H1 (cell line): Measurements from ENCODE around the gene ATP13A3. TPM values are rescaled to one million over a fixed set of nuclear protein-coding genes. Genes with fewer than 3 reads are reported as not detected.

Experiments used
- CTCF ChIA-PET: fragments of 300-600 bp; sonication (Branson Sonifier 250); formaldehyde crosslinking; loops from one replicate; lab custom pipeline; 2021; ENCODE audit not compliant: partially characterized antibody; lab: Charles Lee
- POLR2A ChIA-PET: fragments of 300-600 bp; sonication (Branson Sonifier 250); formaldehyde crosslinking; loops from one replicate; lab custom pipeline; 2021; ENCODE audit warnings: inconsistent platforms; ENCODE audit not compliant: partially characterized antibody; lab: Charles Lee
- DNase-seq, 2 experiments: peaks; one replicate each; pipeline versions ENCODE4 v3.0.0 to v3.0.0-alpha.2; 2010 to 2022; ENCODE audit warnings: low spot score in 2 of 2, low read depth in 1 of 2, mixed read lengths in 1 of 2
- FAIRE-seq: peaks from 2 replicates; lab custom pipeline; 2011; peaks lifted over from hg19 to GRCh38; lab: Jason Lieb, UNC
- H2AFZ ChIP-seq: 2 replicates; pipeline ENCODE4 v1.8.1; 2012; ENCODE audit warnings: low read length, inconsistent platforms
- H2AK5ac ChIP-seq: 2 replicates; pipeline ENCODE4 v1.6.1; 2013; ENCODE audit warnings: low read depth, low read length
- H2BK120ac ChIP-seq: replicated peaks from 2 replicates; pipeline ENCODE3; 2013; ENCODE audit warnings: low read depth, low read length, inconsistent platforms
- H2BK12ac ChIP-seq: 2 replicates; pipeline ENCODE4 v1.6.1; 2013; ENCODE audit warnings: low read depth, low read length
- H2BK15ac ChIP-seq: 2 replicates; pipeline ENCODE4 v1.6.1; 2013; ENCODE audit warnings: low read length
- H2BK20ac ChIP-seq: 2 replicates; pipeline ENCODE4 v1.6.1; 2013; ENCODE audit warnings: low read length
- H2BK5ac ChIP-seq: 2 replicates; pipeline ENCODE4 v1.6.1; 2013; ENCODE audit warnings: low read depth, low read length
- H3K14ac ChIP-seq: 2 replicates; pipeline ENCODE4 v1.6.1; 2013; ENCODE audit warnings: inconsistent platforms; ENCODE audit not compliant: insufficient read length
- H3K18ac ChIP-seq: 2 replicates; pipeline ENCODE4 v1.6.1; 2013; ENCODE audit warnings: low read length; ENCODE audit errors: extremely low read depth
- H3K23ac ChIP-seq: 2 replicates; pipeline ENCODE4 v1.6.1; 2013; ENCODE audit warnings: inconsistent platforms; ENCODE audit not compliant: insufficient read length
- H3K23me2 ChIP-seq: 2 replicates; pipeline ENCODE4 v1.6.1; 2013; ENCODE audit warnings: low read depth, low read length
- H3K27ac ChIP-seq: 2 replicates; pipeline ENCODE4 v1.6.1; 2011; ENCODE audit warnings: low read depth, low read length, inconsistent platforms
- H3K27me3 ChIP-seq, 4 experiments: replicated peaks in 1 of 4; 1 replicate in 1 of 4; 2 replicates in 3 of 4; pipeline versions ENCODE4 v1.6.1 to v1.8.1; 2011 to 2013; ENCODE audit warnings: low read length in 3 of 4, mild to moderate bottlenecking in 3 of 4, inconsistent platforms in 2 of 4, mixed read lengths in 2 of 4, moderate library complexity in 1 of 4; ENCODE audit not compliant: control insufficient read depth in 3 of 4, insufficient read depth in 3 of 4; ENCODE audit errors: extremely low read depth in 1 of 4
- H3K36me3 ChIP-seq, 4 experiments: 2 replicates each; pipeline versions ENCODE4 v1.6.1 to v1.8.1; 2011 to 2013; ENCODE audit warnings: mild to moderate bottlenecking in 4 of 4, low read length in 3 of 4, moderate library complexity in 2 of 4, control low read depth in 1 of 4, inconsistent platforms in 1 of 4; ENCODE audit not compliant: insufficient read depth in 4 of 4, control insufficient read depth in 2 of 4
- H3K4ac ChIP-seq: replicated peaks from 2 replicates; pipeline ENCODE3; 2013; ENCODE audit warnings: low read length, low read depth, mixed read lengths, inconsistent platforms; ENCODE audit not compliant: insufficient read length
- H3K4me1 ChIP-seq, 4 experiments: replicated peaks in 1 of 4; 1 replicate in 1 of 4; 2 replicates in 3 of 4; pipeline versions ENCODE4 v1.6.1 to v1.8.1; 2011 to 2013; ENCODE audit warnings: low read length in 3 of 4, inconsistent platforms in 2 of 4, mixed read lengths in 1 of 4; ENCODE audit not compliant: insufficient read depth in 4 of 4, control insufficient read depth in 3 of 4
- H3K4me2 ChIP-seq, 2 experiments: 2 replicates each; pipeline versions ENCODE4 v1.6.1 to v1.8.1; 2011 to 2013; ENCODE audit warnings: low read depth in 2 of 2, low read length in 2 of 2, control low read depth in 1 of 2, inconsistent platforms in 1 of 2, mild to moderate bottlenecking in 1 of 2; ENCODE audit not compliant: insufficient read depth in 1 of 2
- H3K4me3 ChIP-seq, 4 experiments: fragments of 200-600, 300-600 bp in 1 of 4; sonication (generic), shearing (Covaris generic), sonication (Bioruptor Twin) in 1 of 4; 2 replicates each; pipeline versions ENCODE4 v1.5.1 to v1.8.1; 2011 to 2016; ENCODE audit warnings: low read length in 4 of 4, low read depth in 3 of 4, control low read depth in 2 of 4, inconsistent platforms in 2 of 4, mild to moderate bottlenecking in 2 of 4, mixed read lengths in 1 of 4, moderate library complexity in 1 of 4; ENCODE audit not compliant: insufficient read depth in 2 of 4; ENCODE audit errors: extremely low read depth in 1 of 4
- H3K56ac ChIP-seq: replicated peaks from 2 replicates; pipeline ENCODE3; 2013; ENCODE audit warnings: low read depth, mild to moderate bottlenecking, mixed read lengths, low read length, inconsistent platforms; ENCODE audit not compliant: insufficient read length
- H3K79me1 ChIP-seq: 2 replicates; pipeline ENCODE4 v1.6.1; 2013; ENCODE audit warnings: low read depth, low read length, control low read depth
- H3K79me2 ChIP-seq, 2 experiments: 2 replicates each; pipeline versions ENCODE4 v1.6.1 to v1.8.1; 2012 to 2013; ENCODE audit warnings: low read length in 2 of 2, mild to moderate bottlenecking in 2 of 2, inconsistent platforms in 1 of 2; ENCODE audit not compliant: insufficient read depth in 2 of 2, control insufficient read depth in 1 of 2
- H3K9ac ChIP-seq, 4 experiments: replicated peaks in 1 of 4; 1 replicate in 1 of 4; 2 replicates in 3 of 4; pipeline versions ENCODE4 v1.6.1 to v1.8.1; 2011 to 2013; ENCODE audit warnings: low read depth in 3 of 4, low read length in 3 of 4, control low read depth in 2 of 4, mild to moderate bottlenecking in 2 of 4, moderate library complexity in 2 of 4, inconsistent platforms in 1 of 4; ENCODE audit errors: extremely low read depth in 1 of 4
- H3K9me3 ChIP-seq, 2 experiments: 2 replicates each; pipeline versions ENCODE4 v1.6.1 to v1.8.1; 2012 to 2013; ENCODE audit warnings: mild to moderate bottlenecking in 2 of 2, moderate library complexity in 2 of 2, control low read depth in 1 of 2, inconsistent platforms in 1 of 2, low read depth in 1 of 2, low read length in 1 of 2, mixed read lengths in 1 of 2; ENCODE audit not compliant: insufficient read depth in 2 of 2
- H4K20me1 ChIP-seq, 2 experiments: replicated peaks in 1 of 2; 2 replicates each; pipeline versions ENCODE3 to v1.8.1; 2011 to 2013; ENCODE audit warnings: inconsistent platforms in 2 of 2, low read length in 2 of 2, mild to moderate bottlenecking in 1 of 2; ENCODE audit not compliant: insufficient read depth in 2 of 2, control insufficient read depth in 1 of 2
- H4K5ac ChIP-seq: 2 replicates; pipeline ENCODE4 v1.6.1; 2013; ENCODE audit warnings: low read length, low read depth, mixed read lengths, inconsistent platforms; ENCODE audit not compliant: insufficient read length
- H4K8ac ChIP-seq: 2 replicates; pipeline ENCODE4 v1.8.0; 2013; ENCODE audit warnings: mild to moderate bottlenecking, moderate library complexity, low read length, inconsistent platforms; ENCODE audit not compliant: insufficient read depth; ENCODE audit errors: extremely low read depth
- H4K91ac ChIP-seq: replicated peaks from 2 replicates; pipeline ENCODE3; 2013; ENCODE audit warnings: low read length, mixed read lengths, inconsistent platforms; ENCODE audit not compliant: insufficient read length
- BACH1 ChIP-seq: IDR thresholded peaks from 2 replicates; pipeline ENCODE4 v1.6.1; 2012; ENCODE audit warnings: low read length, improper control_type of control experiment
- BRCA1 ChIP-seq: IDR thresholded peaks from 2 replicates; pipeline ENCODE4 v1.6.1; 2012; ENCODE audit warnings: low read depth, low read length, improper control_type of control experiment
- CHD1 ChIP-seq: IDR thresholded peaks from 2 replicates; pipeline ENCODE4 v1.6.1; 2012; ENCODE audit warnings: low read depth, low read length, improper control_type of control experiment
- MAFK ChIP-seq: IDR thresholded peaks from 2 replicates; pipeline ENCODE4 v1.6.1; 2012; ENCODE audit warnings: low read depth, mild to moderate bottlenecking, improper control_type of control experiment, low read length
- PHF8 ChIP-seq: fragments of 200-600 bp; sonication (generic); conservative IDR thresholded peaks from 2 replicates; pipeline ENCODE4 v1.7.1; 2012; ENCODE audit warnings: low read depth, mild to moderate bottlenecking, inconsistent platforms, low read length, moderate library complexity
- POU5F1 ChIP-seq: IDR thresholded peaks from 2 replicates; pipeline ENCODE4 v1.6.1; 2011; ENCODE audit warnings: low read depth, mild to moderate bottlenecking, low read length, moderate library complexity
- RXRA ChIP-seq: IDR thresholded peaks from 2 replicates; pipeline ENCODE4 v1.6.1; 2011; ENCODE audit warnings: low read depth, mild to moderate bottlenecking, low read length, moderate library complexity; ENCODE audit not compliant: insufficient read depth
- SP4 ChIP-seq: IDR thresholded peaks from 2 replicates; pipeline ENCODE4 v1.6.1; 2012; ENCODE audit warnings: low read length, inconsistent platforms
- TAF1 ChIP-seq: IDR thresholded peaks from 2 replicates; pipeline ENCODE4 v1.6.1; 2011; ENCODE audit warnings: mild to moderate bottlenecking, low read depth, low read length
- TBP ChIP-seq: IDR thresholded peaks from 2 replicates; pipeline ENCODE4 v1.6.1; 2011; ENCODE audit warnings: low read depth, low read length, improper control_type of control experiment
- WGBS, 2 experiments: shearing (Covaris generic) in 1 of 2; methylation state at CpG; one replicate each; pipeline versions ENCODE4 v1.1.6 to v1.1.7; 2013 to 2015; ENCODE audit warnings: low lambda C conversion rate in 2 of 2, mixed read lengths in 2 of 2, inconsistent platforms in 1 of 2, low coverage in 1 of 2, missing lambda C conversion rate in 1 of 2; ENCODE audit not compliant: insufficient replicate concordance in 2 of 2, insufficient coverage in 1 of 2, insufficient read length in 1 of 2; ENCODE audit errors: extremely low coverage in 1 of 2, missing lambda C conversion rate in 1 of 2; 5-methylcytosine and 5-hydroxymethylcytosine counted together
- polyA plus RNA-seq, 7 experiments: library from polyadenylated mRNA; depleted of rRNA in 3 of 7; stranded (reverse) in 5 of 7; unstranded in 2 of 7; fragments of >200 nt in 5 of 7; fragments of 200-250 nt in 2 of 7; gene quantifications; 1 replicate in 5 of 7; 2 replicates in 1 of 7; 4 replicates in 1 of 7; pipeline versions ENCODE4 v1.2.1 to v1.2.3, GENCODE V29; 2011 to 2013; ENCODE audit warnings: missing spikeins in 2 of 7, mixed read lengths in 2 of 7
- total RNA-seq: library from RNA; stranded (reverse); fragmentation: NEBNext Ultra II Directional; extraction: Animal tissue kit (Norgen Biotek cat#: 25700); gene quantifications from 2 replicates; pipeline ENCODE4 v1.2.1, GENCODE V29; 2021
- TF ChIP-seq, protein P1 (sequence below): IDR thresholded peaks from 2 replicates; pipeline ENCODE4 v1.6.1; 2012; ENCODE audit warnings: low read length, inconsistent platforms
- TF ChIP-seq, protein P2 (sequence below): IDR thresholded peaks from 2 replicates; pipeline ENCODE4 v1.6.1; 2011; ENCODE audit warnings: low read length, improper control_type of control experiment

ATP13A3 gene
- total and polyA plus RNA-seq, 2 of the 8 experiments (the other 6 are each of a cell fraction or from before 2014, with no cell fraction given): 18.6 to 92.2 TPM

DNA sequence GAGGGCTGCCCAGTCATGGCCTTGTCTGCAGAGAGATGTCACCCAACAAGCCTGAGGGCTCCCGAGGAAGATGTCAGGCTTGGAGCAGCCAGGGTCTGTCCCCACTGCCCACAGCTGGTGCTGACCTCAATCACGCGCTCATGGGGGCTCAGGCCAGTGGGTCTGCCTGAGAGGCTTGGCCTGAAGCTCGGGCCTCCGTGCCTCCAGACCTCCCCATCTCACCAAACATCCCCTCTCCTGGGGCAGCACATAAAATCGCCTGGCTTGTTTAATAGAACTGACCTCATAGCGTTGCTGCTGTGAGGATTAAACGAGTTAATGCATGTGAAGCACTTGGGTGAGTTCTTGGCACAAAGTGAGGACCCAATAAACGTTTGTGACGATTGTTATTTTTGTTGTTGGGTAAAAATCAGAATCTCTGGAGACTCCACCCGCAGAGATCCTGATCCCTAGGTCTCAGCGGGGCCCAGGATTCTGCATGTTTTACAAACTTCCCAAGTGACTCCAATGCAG, 120.8 kb downstream of the ATP13A3 start:
- H4K20me1 ChIP-seq: no peaks in the 10 kb centered on the region
- no peak for DNase-seq
- CTCF ChIA-PET: interaction anchor here (0.6 to 18.9 kb wide), 3 partner anchors 12 to 137 kb away, joined by 3 to 344 read pairs (median 5); no protein-coding TSS in a partner anchor
- H4K5ac ChIP-seq: no peak overlapping the region
- H3K9me3 ChIP-seq: no peaks in the 10 kb centered on the region
- no peak overlapping the region for H3K4me2 ChIP-seq
- H4K91ac ChIP-seq: no peak overlapping the region
- H3K4ac ChIP-seq: no peak overlapping the region
- H3K14ac ChIP-seq: no peak overlapping the region
- H2BK5ac ChIP-seq: no peak overlapping the region
- no peak overlapping the region for H2BK15ac ChIP-seq
- no peaks in the 10 kb centered on the region for H3K79me1 ChIP-seq
- H3K23ac ChIP-seq: no peak overlapping the region
- no peak overlapping the region for H3K18ac ChIP-seq
- WGBS, 2 experiments: 93% methylated on average over 12 of the region's 12 CpGs; no CpG with 5 or more reads in 1 of the 2 experiments
- no peak overlapping the region for H2BK12ac ChIP-seq
- no peak for FAIRE-seq
- H2BK120ac ChIP-seq: no peak overlapping the region
- no peak overlapping the region for H2AFZ ChIP-seq
- no peak overlapping the region for H4K8ac ChIP-seq
- no peaks in the 10 kb centered on the region for H3K36me3 ChIP-seq
- H3K4me3 ChIP-seq: no peak overlapping the region
- H2BK20ac ChIP-seq: no peak overlapping the region
- POLR2A ChIA-PET: interaction anchor here (1.5 kb wide), 1 partner anchor 32 kb away, joined by 4 read pairs; no protein-coding TSS in a partner anchor
- H3K4me1 ChIP-seq: peaks cover 3 to 20% (median 11%) of the 10 kb centered on the region in 4 experiments
- no peak overlapping the region for H3K9ac ChIP-seq
- no peak overlapping the region for H2AK5ac ChIP-seq
- H3K23me2 ChIP-seq: peaks cover 2% of the 10 kb centered on the region; the same call in 1 of the 2 replicates
- H3K56ac ChIP-seq: no peak overlapping the region
- no peak overlapping the region for H3K27ac ChIP-seq
- H3K27me3 ChIP-seq: peaks cover 0 to 8% (median 3%) of the 10 kb centered on the region in 4 experiments; a peak in 4 of 7 replicates
- H3K79me2 ChIP-seq: no peaks in the 10 kb centered on the region
- TF ChIP-seq SP4 (no peak), MAFK (no peak), BACH1 (no peak), RXRA (no peak), POU5F1 (no peak), TAF1 (no peak), CHD1 (no peak), PHF8 (no peak), TBP (no peak), BRCA1 (no peak)
- TF ChIP-seq, protein P1, sequence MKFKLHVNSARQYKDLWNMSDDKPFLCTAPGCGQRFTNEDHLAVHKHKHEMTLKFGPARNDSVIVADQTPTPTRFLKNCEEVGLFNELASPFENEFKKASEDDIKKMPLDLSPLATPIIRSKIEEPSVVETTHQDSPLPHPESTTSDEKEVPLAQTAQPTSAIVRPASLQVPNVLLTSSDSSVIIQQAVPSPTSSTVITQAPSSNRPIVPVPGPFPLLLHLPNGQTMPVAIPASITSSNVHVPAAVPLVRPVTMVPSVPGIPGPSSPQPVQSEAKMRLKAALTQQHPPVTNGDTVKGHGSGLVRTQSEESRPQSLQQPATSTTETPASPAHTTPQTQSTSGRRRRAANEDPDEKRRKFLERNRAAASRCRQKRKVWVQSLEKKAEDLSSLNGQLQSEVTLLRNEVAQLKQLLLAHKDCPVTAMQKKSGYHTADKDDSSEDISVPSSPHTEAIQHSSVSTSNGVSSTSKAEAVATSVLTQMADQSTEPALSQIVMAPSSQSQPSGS: no peak
- TF ChIP-seq, protein P2, sequence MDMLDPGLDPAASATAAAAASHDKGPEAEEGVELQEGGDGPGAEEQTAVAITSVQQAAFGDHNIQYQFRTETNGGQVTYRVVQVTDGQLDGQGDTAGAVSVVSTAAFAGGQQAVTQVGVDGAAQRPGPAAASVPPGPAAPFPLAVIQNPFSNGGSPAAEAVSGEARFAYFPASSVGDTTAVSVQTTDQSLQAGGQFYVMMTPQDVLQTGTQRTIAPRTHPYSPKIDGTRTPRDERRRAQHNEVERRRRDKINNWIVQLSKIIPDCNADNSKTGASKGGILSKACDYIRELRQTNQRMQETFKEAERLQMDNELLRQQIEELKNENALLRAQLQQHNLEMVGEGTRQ: no peak
